Esophagus squamous epithelium (tissue), 4 donors: ENCODE results near the gene SLC4A3.

Experiments used
- CTCF ChIP-seq, 6 experiments: fragments of 450-650 bp in 4 of 6; fragments of 200-600 bp in 2 of 6; sonication (generic) in 2 of 6; IDR thresholded peaks; one replicate each; pipeline ENCODE4 v1.5.1; 2016 to 2019; ENCODE audit warnings: antibody characterized with exemption in 6 of 6, mild to moderate bottlenecking in 4 of 6, moderate library complexity in 4 of 6
- POLR2A ChIP-seq, 4 donors: fragments of 450-650 bp; IDR thresholded peaks; one replicate each; pipeline ENCODE4 v1.6.1; 2017; ENCODE audit warnings: antibody characterized with exemption in 4 of 4, mild to moderate bottlenecking in 4 of 4, moderate library complexity in 3 of 4

DNA sequence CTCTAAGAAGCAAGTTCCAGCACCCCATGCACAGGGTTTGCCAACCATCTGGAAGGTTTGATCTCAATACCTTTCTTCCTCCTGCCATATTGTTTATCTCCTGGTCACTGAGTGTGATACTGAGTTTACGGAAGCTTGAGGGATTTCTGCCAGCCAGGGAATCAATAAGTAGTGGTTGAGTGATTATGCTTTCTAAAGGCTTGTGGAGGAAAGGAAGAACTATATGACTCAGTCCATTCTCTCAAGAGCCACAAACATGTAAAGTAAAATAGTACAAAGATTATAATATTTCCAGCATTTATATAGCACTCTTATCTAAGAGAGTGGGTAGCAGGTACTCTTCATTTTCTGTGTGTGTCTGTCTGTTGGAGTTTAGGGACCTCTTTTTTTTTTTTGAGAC is 49.2 kb downstream of the SLC4A3 start:
- TF ChIP-seq CTCF (IDR thresholded peaks at IDR 0.05) (no peak), POLR2A (IDR thresholded peaks at IDR 0.05) (no peak)
